HepG2 (cell line): ENCODE data around the gene VSX1. TPM values are rescaled to one million over a fixed set of nuclear protein-coding genes. Genes with fewer than 3 reads are reported as not detected.

ENCODE experiments used
- ATF2 ChIP-seq: sonication (generic); formaldehyde crosslinking; IDR thresholded peaks from 2 replicates; pipeline ENCODE4 v1.4.0; 2020; ENCODE audit warnings: missing genetic modification reagents
- CENPT ChIP-seq: sonication (generic); formaldehyde crosslinking; IDR thresholded peaks from 2 replicates; pipeline ENCODE4 v1.8.0; 2022; ENCODE audit warnings: low read depth, mild to moderate bottlenecking, moderate library complexity, missing genetic modification reagents
- EZH2 ChIP-seq: conservative IDR thresholded peaks from 2 replicates; pipeline ENCODE4 v1.6.1; 2012; ENCODE audit warnings: mild to moderate bottlenecking, low read depth, low read length, moderate library complexity
- FOXK2 ChIP-seq: fragments of 450-650 bp; IDR thresholded peaks from 2 replicates; pipeline ENCODE4 v1.6.1; 2016
- HBP1 ChIP-seq: IDR thresholded peaks from 2 replicates; pipeline ENCODE4 v1.6.1; 2016; ENCODE audit warnings: low read depth, control low read depth
- IKZF4 ChIP-seq: sonication (generic); formaldehyde crosslinking; IDR thresholded peaks from 2 replicates; pipeline ENCODE4 v1.5.1; 2020; ENCODE audit warnings: borderline replicate concordance, mild to moderate bottlenecking, low read depth, missing genetic modification reagents; ENCODE audit errors: not compliant biosample characterization
- ISX ChIP-seq: sonication (generic); formaldehyde crosslinking; conservative IDR thresholded peaks from 2 replicates; pipeline ENCODE4 v1.5.0; 2020; ENCODE audit warnings: missing genetic modification reagents
- MED8 ChIP-seq: sonication (generic); formaldehyde crosslinking; IDR thresholded peaks from 2 replicates; pipeline ENCODE4 v1.8.1; 2023; ENCODE audit warnings: mild to moderate bottlenecking, missing genetic modification reagents; ENCODE audit not compliant: insufficient replicate concordance
- PHF5A ChIP-seq: IDR thresholded peaks from one replicate; pipeline ENCODE4 v1.6.1; 2018; ENCODE audit warnings: low read depth, missing genetic modification reagents; ENCODE audit not compliant: unreplicated experiment
- SETDB1 ChIP-seq: sonication (generic); formaldehyde crosslinking; IDR thresholded peaks from 2 replicates; pipeline ENCODE4 v1.5.1; 2020; ENCODE audit warnings: missing genetic modification reagents, mild to moderate bottlenecking, borderline replicate concordance
- UBTF ChIP-seq: sonication (generic); formaldehyde crosslinking; IDR thresholded peaks from 2 replicates; pipeline ENCODE4 v1.4.0; 2020; ENCODE audit warnings: mild to moderate bottlenecking, missing genetic modification reagents
- ZIK1 ChIP-seq: sonication (generic); formaldehyde crosslinking; IDR thresholded peaks from 2 replicates; pipeline ENCODE4 v1.5.0; 2020; ENCODE audit warnings: mild to moderate bottlenecking, low read depth, missing genetic modification reagents, borderline replicate concordance
- ZNF160 ChIP-seq: sonication (generic); formaldehyde crosslinking; IDR thresholded peaks from 2 replicates; pipeline ENCODE4 v1.8.0; 2022; ENCODE audit warnings: mild to moderate bottlenecking, inconsistent platforms, missing genetic modification reagents
- ZNF264 ChIP-seq: sonication (generic); formaldehyde crosslinking; IDR thresholded peaks from 2 replicates; pipeline ENCODE4 v1.4.0; 2020; ENCODE audit warnings: missing genetic modification reagents
- ZNF34 ChIP-seq: sonication (generic); formaldehyde crosslinking; IDR thresholded peaks from 2 replicates; pipeline ENCODE4 v1.4.0; 2020; ENCODE audit warnings: mild to moderate bottlenecking, missing genetic modification reagents, borderline replicate concordance
- ZNF367 ChIP-seq: sonication (generic); formaldehyde crosslinking; IDR thresholded peaks from 2 replicates; pipeline ENCODE4 v1.4.0; 2020; ENCODE audit warnings: missing genetic modification reagents, borderline replicate concordance
- ZNF572 ChIP-seq: sonication (generic); formaldehyde crosslinking; IDR thresholded peaks from 2 replicates; pipeline ENCODE4 v1.5.1; 2020; ENCODE audit warnings: mild to moderate bottlenecking, missing genetic modification reagents
- ZNF598 ChIP-seq: sonication (generic); formaldehyde crosslinking; IDR thresholded peaks from 2 replicates; pipeline ENCODE4 v1.5.1; 2020; ENCODE audit warnings: mild to moderate bottlenecking, missing genetic modification reagents, borderline replicate concordance
- polyA plus RNA-seq, 8 experiments: library from polyadenylated mRNA; depleted of rRNA in 3 of 8; stranded (reverse) in 7 of 8; unstranded in 1 of 8; fragments of >200 nt; fragmentation: Illumina TruSeq in 4 of 8; extraction: Trizol in 4 of 8; gene quantifications; 2 replicates each; pipeline versions ENCODE4 v1.2.1 to v1.2.3, GENCODE V29; 2011 to 2016; ENCODE audit warnings: low read depth in 4 of 8, missing spikeins in 1 of 8, mixed read lengths in 1 of 8; ENCODE audit not compliant: insufficient read depth in 1 of 8
- total RNA-seq, 5 experiments: library from RNA; depleted of rRNA; stranded (reverse); fragments of >200 nt; fragmentation: Illumina TruSeq; extraction: Trizol; gene quantifications; 2 replicates each; pipeline ENCODE4 v1.2.3, GENCODE V29; 2016; ENCODE audit warnings: low read depth in 1 of 5
- TF ChIP-seq, protein P1 (sequence below): sonication (generic); formaldehyde crosslinking; IDR thresholded peaks from 2 replicates; pipeline ENCODE4 v1.8.1; 2023; ENCODE audit warnings: mild to moderate bottlenecking, moderate library complexity, missing genetic modification reagents

Gene VSX1
- total and polyA plus RNA-seq, 2 of the 13 experiments (the other 11 are each of a cell fraction or from before 2014, with no cell fraction given): 0.04 TPM; not detected in 1

DNA sequence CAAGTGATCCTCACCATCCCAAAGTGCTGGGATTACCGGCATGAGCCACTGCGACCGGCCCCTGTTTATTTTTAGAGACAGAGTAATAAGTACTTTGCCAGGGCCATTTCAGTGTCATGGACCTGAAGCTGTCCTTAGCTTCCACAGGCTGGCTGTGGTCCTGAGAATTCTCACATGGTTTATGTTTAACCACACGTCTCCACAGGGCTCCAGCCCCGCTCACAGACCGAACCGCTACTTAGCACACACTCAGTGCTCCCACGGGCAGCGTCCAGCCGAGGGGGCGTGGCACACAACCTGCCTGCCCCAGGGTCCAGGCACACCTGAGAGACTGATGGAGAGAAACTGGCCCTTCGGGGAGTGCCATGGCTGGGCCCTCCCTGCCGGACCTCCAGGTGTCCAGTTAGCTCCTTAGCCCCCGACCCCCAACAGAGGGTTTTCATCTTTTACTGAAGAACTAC lies 35.7 kb downstream of the VSX1 start (continued):
- TF ChIP-seq, protein P1, sequence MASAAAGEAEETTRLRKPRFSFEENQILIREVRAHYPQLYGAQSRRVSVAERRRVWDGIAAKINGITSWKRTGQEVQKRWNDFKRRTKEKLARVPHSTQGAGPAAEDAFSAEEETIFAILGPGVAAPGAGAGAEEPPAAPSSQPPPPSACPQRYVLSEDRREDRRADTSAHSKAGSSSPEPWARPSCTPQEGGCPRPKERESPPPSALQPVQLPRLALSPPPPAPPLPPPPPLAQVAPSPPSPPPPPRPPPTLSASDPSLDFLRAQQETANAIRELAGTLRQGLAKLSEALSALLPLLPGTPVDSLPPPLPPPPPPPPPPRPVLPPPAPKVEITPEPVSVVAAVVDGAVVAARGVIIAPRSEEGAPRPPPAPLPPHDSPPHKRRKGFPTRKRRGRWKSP (CRISPR knock-in tag): no peak
- TF ChIP-seq ZNF264 (CRISPR knock-in tag): no peak
- TF ChIP-seq EZH2: no peak
- TF ChIP-seq ZNF160 (CRISPR knock-in tag): no peak
- TF ChIP-seq ZNF34 (CRISPR knock-in tag): no peak
- no peak for TF ChIP-seq ZNF598 (CRISPR knock-in tag)
- TF ChIP-seq ISX (CRISPR knock-in tag): no peak
- no peak for TF ChIP-seq CENPT (CRISPR knock-in tag)
- no peak for TF ChIP-seq FOXK2
- TF ChIP-seq IKZF4: no peak
- TF ChIP-seq ZNF572 (CRISPR knock-in tag): no peak
- TF ChIP-seq ZNF367: no peak
- no peak; the same call in 1 of the 2 replicates for TF ChIP-seq UBTF
- TF ChIP-seq SETDB1 (CRISPR knock-in tag): no peak
- no peak for TF ChIP-seq HBP1 (CRISPR knock-in tag)
- TF ChIP-seq ZIK1 (CRISPR knock-in tag): no peak
- TF ChIP-seq MED8 (CRISPR knock-in tag): no peak
- TF ChIP-seq PHF5A: no peak
- TF ChIP-seq ATF2 (CRISPR knock-in tag): peak; percentile 34; the same call in 1 of the 2 replicates
